Mesenchymal stem cell (in vitro differentiated cells and primary cell): ENCODE results near the gene C4A.

Experiments used
- DNase-seq: peaks from one replicate; pipeline ENCODE4 v3.0.0-alpha.2; 2013
- H2AFZ ChIP-seq: one replicate; pipeline ENCODE4 v1.6.1; 2013; ENCODE audit warnings: low read depth, mild to moderate bottlenecking, control low read depth, inconsistent platforms, low read length, moderate library complexity
- H2AK5ac ChIP-seq: 2 replicates; pipeline ENCODE4 v1.6.1; 2013; ENCODE audit warnings: low read length, moderate library complexity, mild to moderate bottlenecking, inconsistent platforms; ENCODE audit not compliant: severe bottlenecking
- H2BK120ac ChIP-seq: one replicate; pipeline ENCODE4 v1.6.1; 2013; ENCODE audit warnings: low read depth, mild to moderate bottlenecking, inconsistent platforms, low read length, moderate library complexity
- H2BK12ac ChIP-seq, 2 experiments: one replicate each; pipeline ENCODE4 v1.6.1; 2013; ENCODE audit warnings: inconsistent platforms in 2 of 2, low read length in 2 of 2, mild to moderate bottlenecking in 2 of 2, moderate library complexity in 2 of 2, control low read depth in 1 of 2
- H2BK15ac ChIP-seq: one replicate; pipeline ENCODE4 v1.6.1; 2013; ENCODE audit warnings: mild to moderate bottlenecking, low read depth, inconsistent platforms; ENCODE audit not compliant: poor library complexity, severe bottlenecking
- H2BK5ac ChIP-seq: 2 replicates; pipeline ENCODE4 v1.6.1; 2013; ENCODE audit warnings: low read depth, mild to moderate bottlenecking, low read length, control low read depth, inconsistent platforms; ENCODE audit not compliant: poor library complexity, severe bottlenecking
- H3K14ac ChIP-seq, 2 experiments: one replicate each; pipeline ENCODE4 v1.6.1; 2013; ENCODE audit warnings: inconsistent platforms in 2 of 2, low read length in 2 of 2, control low read depth in 1 of 2, mild to moderate bottlenecking in 1 of 2, moderate library complexity in 1 of 2
- H3K18ac ChIP-seq, 2 experiments: one replicate each; pipeline ENCODE4 v1.6.1; 2013; ENCODE audit warnings: inconsistent platforms in 2 of 2, low read length in 2 of 2, control low read depth in 1 of 2, low read depth in 1 of 2, mild to moderate bottlenecking in 1 of 2
- H3K23ac ChIP-seq, 2 experiments: one replicate each; pipeline ENCODE4 v1.6.1; 2013; ENCODE audit warnings: inconsistent platforms in 2 of 2, low read length in 2 of 2, mild to moderate bottlenecking in 2 of 2, moderate library complexity in 2 of 2, control low read depth in 1 of 2
- H3K27ac ChIP-seq: 2 replicates; pipeline ENCODE4 v1.5.1; 2013; ENCODE audit warnings: mild to moderate bottlenecking, moderate library complexity, low read length, control low read depth, inconsistent platforms; ENCODE audit not compliant: poor library complexity, severe bottlenecking
- H3K27me3 ChIP-seq, 2 experiments: 2 replicates each; pipeline versions ENCODE4 v1.6.1 to v1.7.0; 2013; ENCODE audit warnings: low read length in 2 of 2, mild to moderate bottlenecking in 2 of 2, moderate library complexity in 2 of 2, control low read depth in 1 of 2, inconsistent platforms in 1 of 2; ENCODE audit not compliant: control insufficient read depth in 1 of 2, insufficient read depth in 1 of 2
- H3K36me3 ChIP-seq, 2 experiments: 2 replicates each; pipeline versions ENCODE4 v1.6.1 to v1.7.0; 2013; ENCODE audit warnings: low read length in 2 of 2, control low read depth in 1 of 2, inconsistent platforms in 1 of 2, low read depth in 1 of 2, mild to moderate bottlenecking in 1 of 2; ENCODE audit not compliant: insufficient read depth in 2 of 2, control insufficient read depth in 1 of 2
- H3K4ac ChIP-seq, 2 experiments: one replicate each; pipeline ENCODE4 v1.6.1; 2013; ENCODE audit warnings: inconsistent platforms in 2 of 2, low read length in 2 of 2, mild to moderate bottlenecking in 2 of 2, moderate library complexity in 2 of 2, control low read depth in 1 of 2, low read depth in 1 of 2
- H3K4me1 ChIP-seq: 2 replicates; pipeline ENCODE4 v1.6.1; 2013; ENCODE audit warnings: low read depth, low read length, control low read depth; ENCODE audit not compliant: control insufficient read depth, insufficient read depth
- H3K4me2 ChIP-seq: 2 replicates; pipeline ENCODE4 v1.6.1; 2013; ENCODE audit warnings: low read length, mild to moderate bottlenecking, inconsistent platforms; ENCODE audit not compliant: poor library complexity, severe bottlenecking
- H3K4me3 ChIP-seq, 2 experiments: 2 replicates each; pipeline versions ENCODE4 v1.5.1 to v1.7.0; 2013; ENCODE audit warnings: low read length in 2 of 2, mild to moderate bottlenecking in 2 of 2, control low read depth in 1 of 2, low read depth in 1 of 2; ENCODE audit not compliant: insufficient read depth in 1 of 2
- H3K79me1 ChIP-seq: replicated peaks from 2 replicates; pipeline ENCODE4 v1.6.1; 2013; ENCODE audit warnings: mild to moderate bottlenecking, control low read depth, low read length, inconsistent platforms; ENCODE audit not compliant: poor library complexity, severe bottlenecking
- H3K9ac ChIP-seq: 2 replicates; pipeline ENCODE4 v1.7.0; 2013; ENCODE audit warnings: mild to moderate bottlenecking, low read length, moderate library complexity
- H3K9me3 ChIP-seq: 2 replicates; pipeline ENCODE4 v1.7.0; 2013; ENCODE audit warnings: mild to moderate bottlenecking, low read length; ENCODE audit not compliant: control insufficient read depth
- H4K8ac ChIP-seq: one replicate; pipeline ENCODE4 v1.6.1; 2013; ENCODE audit warnings: inconsistent platforms, mild to moderate bottlenecking, low read length, moderate library complexity
- H4K91ac ChIP-seq: one replicate; pipeline ENCODE4 v1.6.1; 2013; ENCODE audit warnings: mild to moderate bottlenecking, low read length, inconsistent platforms
- WGBS: methylation state at CpG from one replicate; pipeline ENCODE4 v1.1.7; 2013; ENCODE audit warnings: mixed read lengths; 5-methylcytosine and 5-hydroxymethylcytosine counted together

C4A gene

GRCh38 chr6:31935823-31936222 lies 46.0 kb upstream of the C4A start:
- H2BK120ac ChIP-seq = no peak overlapping the region
- no peak for DNase-seq
- H3K27ac ChIP-seq = no peak overlapping the region
- H3K18ac ChIP-seq = no peak overlapping the region
- no peak overlapping the region for H4K91ac ChIP-seq
- H3K23ac ChIP-seq = no peak overlapping the region
- H3K79me1 ChIP-seq = no peaks in the 10 kb centered on the region
- H3K4me1 ChIP-seq = peaks cover 3% of the 10 kb centered on the region
- H3K14ac ChIP-seq = no peak overlapping the region
- H2BK15ac ChIP-seq = no peak overlapping the region
- no peak overlapping the region for H2AFZ ChIP-seq
- H3K36me3 ChIP-seq = peaks cover 0 to 7% of the 10 kb centered on the region in 2 experiments
- no peak overlapping the region for H4K8ac ChIP-seq
- no peaks in the 10 kb centered on the region for H3K9me3 ChIP-seq
- H3K9ac ChIP-seq = no peak overlapping the region
- H3K27me3 ChIP-seq = peaks cover 0 to 19% of the 10 kb centered on the region in 2 experiments
- no peak overlapping the region for H2BK5ac ChIP-seq
- H2BK12ac ChIP-seq = no peak overlapping the region
- 85% methylated on average over 9 of the region's 9 CpGs for WGBS
- H3K4me3 ChIP-seq = no peak overlapping the region
- H3K4ac ChIP-seq = no peak overlapping the region
- no peak overlapping the region for H3K4me2 ChIP-seq
- H2AK5ac ChIP-seq = no peak overlapping the region

DNA sequence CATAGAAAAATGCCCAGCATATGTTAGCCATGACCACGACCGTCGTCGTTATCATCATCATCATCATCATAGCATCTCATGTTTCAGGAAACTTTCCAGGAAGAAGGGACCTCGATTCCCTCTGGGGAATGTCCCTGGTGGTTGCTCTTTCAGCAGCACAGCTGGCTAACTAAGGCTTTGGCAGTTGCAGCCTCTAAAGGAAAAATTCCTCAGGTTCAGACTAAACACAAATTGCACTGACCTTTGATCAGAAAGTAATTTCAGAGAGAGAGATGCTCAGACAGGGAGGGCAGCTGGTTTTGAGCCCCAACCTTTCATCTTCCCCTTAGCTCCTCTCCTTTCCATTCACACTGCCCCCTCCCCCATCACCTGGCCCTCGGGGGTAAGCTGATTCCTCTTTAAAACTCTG lies 41.6 kb upstream of the C4A start:
- DNase-seq = peak; percentile 69
- Histone ChIP-seq H3K36me3 (peaks cover 0 to 7% of the 10 kb centered on the region in 2 experiments), H3K4ac (no peak overlapping the region), H3K23ac (no peak overlapping the region), H3K18ac (no peak overlapping the region), H3K27me3 (peaks cover 0 to 25% of the 10 kb centered on the region in 2 experiments), H3K4me2 (no peak overlapping the region), H3K9me3 (no peaks in the 10 kb centered on the region), H2BK5ac (no peak overlapping the region), H3K4me1 (peaks cover 6% of the 10 kb centered on the region), H2BK15ac (no peak overlapping the region), H2BK120ac (no peak overlapping the region), H3K27ac (no peak overlapping the region), H4K91ac (no peak overlapping the region), H3K14ac (no peak overlapping the region), H3K4me3 (no peak overlapping the region), H4K8ac (no peak overlapping the region), H2BK12ac (no peak overlapping the region), H2AK5ac (no peak overlapping the region), H3K9ac (no peak overlapping the region), H3K79me1 (no peaks in the 10 kb centered on the region), H2AFZ (no peak overlapping the region)
- WGBS = 24% methylated on average over 6 of the region's 6 CpGs

DNA sequence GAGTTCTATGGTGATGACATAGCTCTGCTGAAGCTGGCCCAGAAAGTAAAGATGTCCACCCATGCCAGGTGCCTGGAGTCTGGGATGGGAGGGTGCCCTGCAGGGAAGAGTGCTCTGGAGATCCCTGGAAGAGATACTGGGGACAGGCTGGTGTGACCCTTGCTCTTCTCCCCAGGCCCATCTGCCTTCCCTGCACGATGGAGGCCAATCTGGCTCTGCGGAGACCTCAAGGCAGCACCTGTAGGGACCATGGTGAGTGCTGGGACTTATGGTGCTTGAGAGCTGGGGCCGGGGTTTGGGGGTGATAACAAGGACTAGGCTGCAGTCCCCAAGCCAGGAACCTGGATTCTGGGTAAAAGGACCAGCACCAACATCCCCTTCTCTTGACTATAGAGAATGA lies 38.1 kb upstream of the C4A start:
- no peak overlapping the region for H4K8ac ChIP-seq
- H3K36me3 ChIP-seq = peaks cover 0 to 14% of the 10 kb centered on the region in 2 experiments
- no peak overlapping the region for H2BK120ac ChIP-seq
- H3K18ac ChIP-seq = no peak overlapping the region
- no peak for DNase-seq
- 84% methylated on average over 3 of the region's 3 CpGs for WGBS
- H3K4me1 ChIP-seq = peaks cover 14% of the 10 kb centered on the region
- H3K4me2 ChIP-seq = no peak overlapping the region
- H2BK15ac ChIP-seq = no peak overlapping the region
- no peak overlapping the region for H2BK5ac ChIP-seq
- no peak overlapping the region for H2AFZ ChIP-seq
- no peaks in the 10 kb centered on the region for H3K9me3 ChIP-seq
- H2BK12ac ChIP-seq = no peak overlapping the region
- no peak overlapping the region for H4K91ac ChIP-seq
- H3K79me1 ChIP-seq = no peaks in the 10 kb centered on the region
- no peak overlapping the region for H3K23ac ChIP-seq
- H3K14ac ChIP-seq = no peak overlapping the region
- no peak overlapping the region for H3K4ac ChIP-seq
- H2AK5ac ChIP-seq = no peak overlapping the region
- H3K4me3 ChIP-seq = no peak overlapping the region
- H3K27ac ChIP-seq = no peak overlapping the region
- no peak overlapping the region for H3K9ac ChIP-seq
- peaks cover 0 to 25% of the 10 kb centered on the region in 2 experiments for H3K27me3 ChIP-seq

- WGBS = 90% methylated on average over 9 of the region's 9 CpGs
- Histone ChIP-seq H2BK120ac (no peak overlapping the region), H4K8ac (peak overlapping the region; percentile 40)
These were observed 36.7 kb upstream of the C4A start for GRCh38 chr6:31945154-31945506.

More at GRCh38 chr6:31945154-31945506, 36.7 kb upstream of the C4A start:
- Histone ChIP-seq H2BK5ac (no peak overlapping the region), H2BK15ac (no peak overlapping the region), H3K14ac (no peak overlapping the region), H4K91ac (peak overlapping the region; percentile 54), H3K36me3 (peaks cover 2 to 7% of the 10 kb centered on the region in 2 experiments), H3K9ac (peak overlapping the region; percentile 81), H3K79me1 (no peaks in the 10 kb centered on the region), H3K4ac (no peak overlapping the region), H2AK5ac (no peak overlapping the region), H3K18ac (no peak overlapping the region), H2AFZ (no peak overlapping the region), H3K27me3 (peaks cover 0 to 19% of the 10 kb centered on the region in 2 experiments), H3K27ac (no peak overlapping the region), H2BK12ac (no peak overlapping the region), H3K9me3 (no peaks in the 10 kb centered on the region), H3K4me3 (peak overlapping the region in 1 of 2 experiments; percentile 72), H3K4me2 (no peak overlapping the region), H3K23ac (no peak overlapping the region), H3K4me1 (peaks cover 16% of the 10 kb centered on the region)
- DNase-seq = no peak
